ENCODE measurements around the gene MAP3K19.
"Not testable (repeated sequence)": the region's sequence is repeated elsewhere in the genome, so short reads cannot be mapped to it uniquely, and the experiment has no call there.

The MAP3K19 gene

DNA sequence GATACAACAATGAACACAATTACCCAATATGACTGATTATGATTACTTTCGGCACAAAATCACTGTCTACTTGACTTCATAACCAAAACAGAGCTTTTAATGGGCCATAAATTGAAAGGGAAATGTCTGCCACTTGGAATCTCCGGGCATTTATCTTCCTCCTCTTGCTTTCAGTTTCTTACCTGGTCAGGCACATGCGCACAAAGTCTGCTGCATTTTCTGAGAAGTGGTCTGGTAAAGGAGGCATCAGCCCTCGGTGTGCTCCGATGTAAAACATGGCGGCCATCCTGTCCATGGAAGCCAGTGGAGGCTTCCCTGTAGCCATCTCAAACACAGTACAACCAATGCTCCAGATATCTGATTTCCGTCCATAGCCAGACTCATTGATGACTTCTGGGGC lies 66.6 kb downstream of the MAP3K19 start:
- DNase-seq (ENCODE audit: low spot score), result no peak

DNA sequence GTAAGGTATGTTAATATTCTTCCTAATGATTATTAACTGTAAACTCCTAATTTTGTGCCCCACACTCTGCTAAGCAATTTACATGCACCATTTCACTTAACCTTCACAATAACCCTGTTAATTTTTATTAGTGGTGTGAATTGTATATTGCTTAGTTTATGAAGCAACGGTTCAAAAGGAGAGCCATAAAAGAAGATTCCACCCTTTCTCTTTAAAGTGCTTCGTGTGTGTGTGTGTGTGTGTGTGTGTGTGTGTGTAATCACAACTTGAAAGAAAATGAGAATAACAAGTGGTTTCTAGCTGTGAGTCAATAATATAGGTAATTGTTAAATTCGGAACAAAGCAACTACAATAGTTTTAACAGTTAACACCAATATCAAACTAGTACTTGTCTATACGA lies 68.0 kb downstream of the MAP3K19 start:
- DNase-seq (ENCODE audit: low spot score), result no peak

DNA sequence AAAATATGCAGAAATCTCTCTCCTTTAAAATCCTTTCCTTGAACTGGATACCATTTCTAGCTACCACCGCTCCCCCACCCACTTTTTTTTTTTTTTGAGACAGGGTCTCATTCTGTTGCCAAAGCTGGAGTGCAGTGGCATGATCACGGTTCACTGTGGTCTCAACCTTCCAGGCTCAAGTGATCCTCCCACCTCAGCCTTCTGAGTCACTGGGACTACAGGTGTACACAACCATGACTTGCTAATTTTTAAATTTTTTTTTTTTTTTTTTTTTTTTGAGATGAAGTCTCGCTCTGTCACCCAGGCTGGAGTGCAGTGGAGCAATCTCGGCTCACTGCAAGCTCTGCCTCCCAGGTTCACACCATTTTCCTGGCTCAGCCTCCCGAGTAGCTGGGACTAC lies 70.1 kb downstream of the MAP3K19 start:
- DNase-seq (ENCODE audit: low spot score), result not testable (repeated sequence)

DNA sequence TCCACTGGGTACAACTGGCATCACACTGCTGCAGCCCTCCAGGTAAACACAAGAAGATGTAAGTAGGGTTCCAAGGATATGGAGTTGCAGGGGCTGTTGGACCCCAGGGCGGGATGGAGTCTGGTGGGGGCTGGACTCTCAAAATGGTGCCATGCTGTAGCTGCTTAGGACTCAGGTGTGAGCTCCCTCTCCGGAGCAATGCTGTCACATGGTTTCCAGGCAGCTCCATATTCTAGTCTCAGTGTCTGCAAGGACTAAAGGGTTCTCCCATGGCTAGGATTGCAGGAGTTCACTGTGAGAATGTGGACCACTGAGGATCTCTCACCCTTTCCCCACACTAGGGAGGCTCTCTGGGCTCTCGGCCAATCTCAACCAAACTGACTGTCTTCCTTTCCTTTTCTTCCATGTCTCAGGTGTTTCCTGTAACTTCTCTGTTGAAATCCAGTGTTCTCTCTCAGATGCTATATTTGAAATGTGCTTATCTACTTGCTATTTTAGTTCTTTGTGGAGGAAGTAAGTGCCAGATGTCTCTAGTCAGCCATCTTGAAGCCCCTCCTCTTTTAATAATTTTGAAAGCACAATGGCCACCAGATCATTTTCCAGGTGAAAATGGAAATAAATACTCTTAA lies 71.1 kb downstream of the MAP3K19 start:
- DNase-seq (ENCODE audit: low spot score), result no peak

DNA sequence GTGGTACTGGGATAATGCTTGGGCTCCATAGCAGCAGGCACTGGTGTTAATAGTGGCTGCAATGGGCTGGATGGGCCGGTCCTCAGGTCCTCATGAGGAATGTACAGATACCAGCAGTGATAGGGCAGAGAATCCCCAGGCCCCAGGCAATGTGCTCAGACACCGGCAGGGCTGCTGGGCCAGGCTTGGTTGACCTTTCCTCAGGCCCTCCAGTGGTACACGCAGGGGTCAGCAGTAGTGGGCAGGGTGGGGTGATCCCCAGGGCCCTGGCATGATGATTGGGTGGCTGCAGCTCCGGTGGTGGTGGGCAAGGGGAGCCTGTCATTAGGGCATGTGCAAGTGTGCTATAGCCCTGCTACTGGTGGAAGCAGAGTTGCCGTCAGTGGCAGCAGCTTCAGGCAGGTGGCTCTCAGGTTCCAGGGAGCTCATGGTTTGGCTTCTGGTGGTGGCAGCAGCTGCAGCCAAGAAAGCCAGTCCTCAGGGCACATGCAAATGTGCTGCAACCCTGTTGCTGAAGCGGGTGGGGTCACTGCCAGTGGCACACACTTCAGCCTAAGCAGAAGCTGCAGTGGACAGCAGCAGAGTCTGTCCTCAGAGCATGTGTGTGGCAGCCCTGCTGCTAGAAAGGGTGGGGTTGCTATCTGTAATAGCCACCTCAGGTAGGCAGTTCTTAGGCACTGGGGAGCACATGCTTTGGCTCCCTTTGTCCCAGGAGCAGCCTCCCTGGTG lies 71.8 kb downstream of the MAP3K19 start:
- DNase-seq (ENCODE audit: low spot score), result no peak

DNA sequence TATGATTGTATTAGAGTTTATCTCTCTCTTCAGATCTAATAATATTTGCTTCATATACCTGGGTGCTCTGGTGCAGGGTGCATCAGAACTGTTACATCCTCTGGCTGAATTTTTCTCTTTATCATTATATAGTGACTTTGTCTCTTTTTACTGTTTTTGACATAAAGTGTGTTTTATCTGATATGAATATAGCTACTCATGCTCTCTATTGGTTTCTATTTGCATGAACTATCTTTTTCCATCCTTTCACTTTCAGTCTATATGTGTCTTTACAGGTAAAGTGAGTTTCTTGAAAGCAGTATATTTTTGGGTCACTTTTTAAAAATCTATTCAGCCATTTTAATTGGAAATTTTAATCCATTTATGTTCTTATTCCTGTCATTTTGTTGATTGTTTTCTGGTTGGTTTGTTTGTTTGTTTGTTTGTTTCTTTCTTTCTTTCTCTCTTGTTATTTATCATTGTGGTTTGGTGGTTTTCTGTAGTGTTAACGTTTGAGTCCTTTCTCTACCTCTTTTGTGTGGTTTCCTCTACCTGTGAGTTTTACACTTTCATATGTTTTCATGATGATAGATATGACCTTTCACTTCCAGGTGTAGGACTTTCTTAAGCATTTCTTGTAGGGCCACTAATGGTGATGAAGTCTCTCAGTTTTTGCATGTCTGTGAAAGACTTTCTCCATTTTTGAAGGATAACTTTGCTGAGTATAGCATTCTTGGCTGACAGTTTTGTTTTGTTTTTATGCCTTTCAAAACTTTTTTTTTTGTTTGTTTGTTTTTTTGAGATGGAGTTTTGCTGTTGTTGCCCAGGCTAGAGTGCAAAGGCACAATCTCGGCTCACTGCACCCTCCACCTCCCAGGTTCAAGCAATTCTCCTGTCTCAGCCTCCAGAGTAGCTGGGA lies 73.8 kb downstream of the MAP3K19 start:
- no peak for DNase-seq (ENCODE audit: low spot score)

DNA sequence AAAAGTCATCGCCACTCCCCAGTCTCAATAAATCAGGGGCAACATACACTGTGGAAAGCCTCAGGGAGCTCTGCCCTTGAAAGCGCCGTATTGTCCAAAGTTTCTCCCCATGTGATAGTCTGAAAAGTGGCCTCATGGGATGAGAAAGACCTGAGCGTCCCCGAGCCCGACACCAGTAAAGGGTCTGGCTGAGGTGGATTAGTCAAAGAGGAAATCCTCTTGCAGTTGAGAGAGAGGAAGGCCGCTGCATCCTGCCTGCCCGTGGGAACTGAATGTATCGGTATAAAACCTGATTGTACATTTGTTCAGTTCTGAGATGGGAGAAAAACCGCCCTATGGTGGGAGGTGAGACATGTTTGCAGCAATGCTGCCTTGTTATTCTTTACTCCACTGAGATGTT lies 80.1 kb downstream of the MAP3K19 start:
- not testable (repeated sequence) for DNase-seq (ENCODE audit: low spot score)

DNA sequence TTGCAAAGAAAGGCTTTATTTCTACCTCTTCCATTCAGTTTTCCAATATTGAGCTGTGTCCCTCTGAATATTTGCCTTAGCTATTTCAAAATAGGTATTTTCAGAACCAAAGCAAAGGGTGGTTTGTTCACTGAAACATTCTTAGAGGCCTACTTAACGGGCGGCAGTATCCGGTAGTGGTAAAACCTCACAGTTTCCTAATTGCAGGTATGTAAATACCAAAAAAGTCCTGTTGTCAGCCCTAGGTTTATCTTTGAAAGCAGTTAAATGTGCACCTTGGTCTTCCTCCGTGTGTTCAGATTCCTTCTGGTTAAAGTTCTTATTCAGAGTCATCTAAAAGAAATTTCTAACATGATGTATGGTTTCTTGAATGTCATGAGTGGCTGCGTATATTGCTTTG lies 89.8 kb downstream of the MAP3K19 start:
- DNase-seq (ENCODE audit: low spot score), result no peak

DNA sequence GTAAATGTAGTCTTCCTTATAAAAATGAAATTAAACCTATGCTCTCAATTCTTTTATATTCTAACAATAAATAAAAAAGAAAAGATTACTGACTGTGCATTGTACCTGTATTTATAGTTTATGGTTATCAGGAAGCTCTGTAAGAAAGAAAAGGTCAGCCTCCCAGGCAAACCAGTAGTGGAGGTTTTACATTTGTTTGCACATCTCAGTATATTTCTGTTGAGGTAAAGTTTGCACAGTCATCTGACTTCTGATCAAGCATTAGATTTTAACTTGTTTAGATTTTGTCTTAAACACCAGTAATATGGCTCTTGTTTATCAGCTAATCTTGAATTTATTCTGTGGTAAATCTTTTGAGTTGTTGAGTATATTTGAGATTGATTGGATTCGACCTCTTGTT lies 91.5 kb downstream of the MAP3K19 start:
- no peak for DNase-seq (ENCODE audit: low spot score)

DNA sequence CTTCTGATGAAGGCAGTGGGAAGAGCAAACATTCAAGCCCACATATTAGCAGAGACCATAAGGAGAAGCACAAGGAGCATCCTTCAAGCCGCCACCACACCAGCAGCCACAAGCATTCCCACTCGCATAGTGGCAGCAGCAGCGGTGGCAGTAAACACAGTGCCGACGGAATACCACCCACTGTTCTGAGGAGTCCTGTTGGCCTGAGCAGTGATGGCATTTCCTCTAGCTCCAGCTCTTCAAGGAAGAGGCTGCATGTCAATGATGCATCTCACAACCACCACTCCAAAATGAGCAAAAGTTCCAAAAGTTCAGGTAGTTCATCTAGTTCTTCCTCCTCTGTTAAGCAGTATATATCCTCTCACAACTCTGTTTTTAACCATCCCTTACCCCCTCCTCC lies 93.2 kb downstream of the MAP3K19 start:
- DNase-seq (ENCODE audit: low spot score), result no peak

DNA sequence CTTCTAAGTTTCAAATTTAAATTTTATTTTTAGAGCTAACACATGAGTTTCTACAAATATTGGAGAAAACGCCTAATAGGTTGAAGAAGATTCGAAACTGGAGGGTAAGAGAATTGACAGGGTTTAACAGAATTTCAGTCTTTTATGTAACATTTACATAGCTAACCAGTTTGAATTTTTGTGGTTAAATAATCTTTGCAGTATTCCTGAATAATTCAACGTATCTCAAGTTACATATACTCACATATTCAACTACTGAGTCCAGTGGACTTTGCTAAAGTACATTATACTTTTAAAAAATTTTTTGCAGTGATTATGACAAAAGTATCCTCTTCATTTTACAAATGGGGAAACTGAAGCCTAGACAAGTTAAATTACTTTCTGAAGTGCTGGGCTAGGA lies 94.6 kb downstream of the MAP3K19 start:
- no peak for DNase-seq (ENCODE audit: low spot score)

DNA sequence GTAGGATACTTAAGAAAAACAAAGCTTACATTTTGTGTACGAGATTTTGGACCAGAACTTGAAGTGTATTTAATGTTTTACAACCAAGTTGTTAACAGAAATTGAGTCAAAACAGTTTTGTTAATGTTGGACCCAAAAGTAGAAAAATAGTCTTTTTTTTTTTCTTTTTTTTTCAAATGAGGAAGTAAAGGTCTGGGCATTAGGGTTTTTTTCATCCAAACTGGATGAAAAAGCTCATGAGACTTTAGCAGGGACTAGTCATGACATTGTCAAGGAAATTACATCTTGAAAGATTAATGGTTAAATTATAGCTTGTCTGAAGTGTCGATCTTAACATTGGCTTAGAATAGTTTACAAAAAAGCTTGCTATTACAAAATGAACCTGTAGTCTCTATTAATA lies 96.4 kb downstream of the MAP3K19 start:
- no peak for DNase-seq (ENCODE audit: low spot score)

DNA sequence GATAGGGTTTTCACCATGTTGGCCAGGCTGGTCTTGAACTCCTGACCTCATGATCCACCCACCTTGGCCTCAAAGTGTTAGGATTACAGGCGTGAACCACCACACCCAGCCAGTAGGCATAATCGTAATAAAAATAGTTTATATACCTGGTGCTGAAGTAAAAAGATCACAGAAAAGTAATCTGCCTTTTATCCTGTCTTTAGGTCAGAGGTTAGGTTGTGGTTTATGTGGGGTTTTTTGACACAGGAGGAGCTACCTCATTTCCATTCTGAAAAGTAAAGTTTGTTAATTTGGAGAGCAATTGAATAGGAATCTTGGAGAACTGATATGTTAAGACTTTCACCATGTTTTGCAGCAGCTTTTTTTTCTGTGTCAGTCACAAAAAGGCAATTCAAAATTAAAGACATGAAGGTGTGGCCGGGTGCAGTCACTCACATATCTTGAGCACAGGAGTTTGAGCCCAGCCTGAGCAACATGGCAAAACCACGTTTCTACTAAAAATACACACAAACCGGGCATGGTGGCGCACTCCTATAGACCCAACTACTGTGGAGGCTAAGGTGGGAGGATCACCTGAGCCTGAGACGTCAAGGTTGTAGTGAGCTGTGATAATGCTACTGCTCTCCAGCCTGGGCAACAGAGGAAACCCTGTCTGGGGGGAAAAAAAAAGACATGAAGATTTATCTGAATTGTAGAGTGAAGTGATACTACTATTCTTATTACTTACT lies 97.1 kb downstream of the MAP3K19 start:
- DNase-seq (ENCODE audit: low spot score), result no peak

DNA sequence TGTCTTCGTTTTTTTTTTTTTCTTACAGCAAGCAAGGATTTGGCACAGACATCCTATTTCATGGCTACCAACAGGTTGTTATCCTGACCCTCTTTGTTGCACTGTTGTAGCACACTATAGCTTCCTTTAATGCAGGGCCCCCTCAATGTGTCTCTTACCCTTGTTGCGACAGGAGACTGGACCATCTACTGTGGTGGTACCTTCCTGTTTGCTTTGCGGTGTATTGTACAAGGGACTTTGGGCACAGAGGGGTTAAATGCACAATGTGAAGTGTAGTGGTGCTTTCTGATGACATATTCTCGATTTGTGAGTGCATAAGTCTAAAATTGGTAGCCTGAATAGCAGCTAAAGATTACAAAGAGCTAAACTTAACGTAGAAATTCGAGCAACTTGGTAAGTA lies 101.2 kb downstream of the MAP3K19 start:
- no peak for DNase-seq (ENCODE audit: low spot score)

DNA sequence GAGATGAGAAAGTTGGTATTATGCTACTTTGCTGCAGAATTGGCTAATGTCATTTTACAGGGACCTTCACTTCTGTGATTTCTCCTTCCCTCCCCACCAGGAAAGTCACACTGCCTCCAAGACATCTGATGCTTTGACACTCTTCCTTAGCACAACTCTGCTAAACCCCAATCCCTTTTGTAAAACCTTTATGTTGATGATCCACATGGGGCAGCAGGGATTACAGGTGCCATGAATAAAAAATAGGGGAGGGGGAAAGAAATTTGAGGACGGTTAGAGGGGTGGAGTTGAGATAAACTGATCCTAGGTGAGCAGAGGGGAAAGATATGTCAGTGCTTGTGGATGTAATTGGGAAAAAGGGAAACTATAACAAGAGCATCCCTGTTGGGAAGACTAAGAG lies 102.3 kb downstream of the MAP3K19 start:
- DNase-seq (ENCODE audit: low spot score), result no peak

DNA sequence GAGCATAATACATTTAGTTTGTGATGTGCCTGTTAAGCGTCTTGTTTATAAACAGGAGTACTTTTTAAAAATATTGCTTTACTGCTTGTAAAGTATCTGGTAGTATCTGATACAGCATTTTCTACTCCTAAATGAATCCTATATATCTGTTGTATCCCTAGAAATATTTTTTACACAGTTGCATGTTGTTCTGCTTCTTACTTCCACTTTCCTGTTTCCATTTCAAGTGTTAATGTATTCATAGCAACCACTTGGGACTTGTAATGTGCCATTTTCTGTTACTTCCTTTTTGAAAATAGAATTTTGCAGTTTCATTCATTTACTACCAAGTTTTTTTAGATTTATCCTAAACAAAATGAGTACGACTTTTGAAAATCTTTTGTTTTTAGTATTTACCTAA lies 103.7 kb downstream of the MAP3K19 start:
- no peak for DNase-seq (ENCODE audit: low spot score)

DNA sequence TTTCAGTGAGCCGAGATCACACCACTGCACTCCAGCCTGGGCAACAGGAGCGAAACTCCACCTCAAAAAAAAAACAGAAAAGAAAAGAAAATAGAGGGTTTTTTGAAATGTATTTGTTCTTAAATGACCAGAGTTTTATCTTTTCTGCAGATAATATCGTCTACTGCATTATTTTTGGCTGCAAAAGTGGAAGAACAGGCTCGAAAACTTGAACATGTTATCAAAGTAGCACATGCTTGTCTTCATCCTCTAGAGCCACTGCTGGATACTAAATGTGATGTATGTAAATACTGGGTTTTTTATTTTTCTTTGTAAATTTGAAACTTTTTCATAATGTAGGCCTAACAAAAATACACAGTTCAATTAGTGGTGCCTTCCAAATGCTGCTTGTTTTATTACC lies 110.6 kb downstream of the MAP3K19 start:
- no peak for DNase-seq (ENCODE audit: low spot score)

DNA sequence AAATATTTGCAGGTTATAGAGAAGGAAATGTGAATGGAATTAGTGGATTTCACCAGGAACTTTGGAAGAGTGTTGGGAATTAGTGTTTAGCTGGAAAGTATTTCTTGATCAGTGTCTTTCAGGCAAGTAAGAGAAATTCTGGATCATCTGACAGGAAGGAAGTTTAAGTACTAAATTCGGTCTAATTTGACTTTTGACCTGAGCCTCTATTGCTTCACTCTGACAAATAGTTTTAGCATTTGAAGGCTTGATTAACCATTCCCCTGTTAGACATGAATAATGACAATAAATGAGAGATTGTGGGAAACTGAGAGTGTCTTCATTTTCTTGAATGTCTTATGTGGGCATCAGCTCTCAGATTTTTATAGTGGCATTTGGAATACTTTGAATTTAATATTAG lies 112.6 kb downstream of the MAP3K19 start:
- DNase-seq (ENCODE audit: low spot score), result no peak

DNA sequence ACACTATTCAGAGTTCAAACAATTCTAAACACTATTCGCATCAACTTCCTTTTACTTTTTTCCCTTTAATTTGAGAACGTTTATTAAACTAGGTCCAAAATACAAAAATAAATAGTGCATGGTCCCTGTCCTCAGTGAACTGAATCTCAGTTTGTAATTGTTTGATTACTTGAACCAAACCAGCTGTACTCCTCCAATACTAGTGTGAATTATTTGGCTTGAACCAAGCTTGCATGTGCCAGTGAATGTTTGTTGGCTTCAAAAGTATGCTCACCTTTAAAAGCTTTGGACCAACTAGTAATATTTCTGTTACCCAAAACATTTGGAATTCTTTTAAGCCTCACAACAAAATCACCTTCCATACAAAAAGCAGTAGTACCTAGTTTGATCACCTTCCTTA lies 113.1 kb downstream of the MAP3K19 start:
- no peak for DNase-seq (ENCODE audit: low spot score)

DNA sequence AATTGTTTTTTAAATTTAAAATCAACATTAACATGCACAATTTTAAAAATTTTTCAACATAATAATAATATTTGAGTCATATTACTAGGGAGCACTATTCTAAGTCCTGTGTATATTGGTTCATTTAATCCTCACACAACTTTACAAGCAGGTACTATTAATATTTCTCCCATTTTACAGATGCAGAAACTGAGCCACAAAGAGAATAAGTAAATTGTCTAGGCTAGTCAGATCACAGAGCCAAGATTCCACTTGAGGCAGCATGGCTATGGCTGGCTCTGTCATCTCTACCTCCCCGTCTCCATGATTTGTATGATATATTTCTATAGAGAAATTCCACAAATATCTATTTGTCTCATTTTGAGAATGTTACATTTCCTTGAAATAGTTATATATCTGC lies 113.5 kb downstream of the MAP3K19 start:
- no peak for DNase-seq (ENCODE audit: low spot score)

DNA sequence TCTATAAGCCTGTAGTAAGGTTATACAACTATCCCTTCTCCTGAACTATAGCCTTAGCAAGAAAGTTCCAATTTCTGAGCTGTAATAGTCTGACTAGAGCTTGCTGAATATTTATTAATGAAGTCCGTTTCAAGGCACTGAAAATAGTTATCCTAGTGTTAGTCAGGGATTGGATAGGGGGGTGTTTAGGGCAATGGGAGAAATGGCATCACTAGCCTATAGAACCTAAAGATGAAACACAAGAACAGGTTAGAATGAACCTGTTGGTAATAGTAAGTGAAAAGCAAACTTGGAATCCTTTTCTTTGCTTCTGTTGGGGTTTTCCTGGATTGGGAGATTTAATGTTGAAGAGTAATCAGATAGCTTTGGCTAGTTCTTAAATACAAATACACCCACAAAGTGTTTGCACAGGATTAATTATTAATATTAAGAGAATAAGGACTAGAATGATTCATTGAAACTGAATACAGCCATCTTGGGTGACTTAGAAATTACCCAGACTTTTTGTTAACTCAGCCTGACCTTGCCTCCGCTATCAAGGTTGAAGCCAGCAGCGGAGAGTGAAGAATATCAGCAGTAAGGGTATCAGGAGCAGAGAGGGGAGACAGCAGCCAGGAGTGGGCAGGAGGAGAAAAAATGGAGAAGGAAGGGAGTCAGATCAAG lies 114.3 kb downstream of the MAP3K19 start:
- no peak for DNase-seq (ENCODE audit: low spot score)

DNA sequence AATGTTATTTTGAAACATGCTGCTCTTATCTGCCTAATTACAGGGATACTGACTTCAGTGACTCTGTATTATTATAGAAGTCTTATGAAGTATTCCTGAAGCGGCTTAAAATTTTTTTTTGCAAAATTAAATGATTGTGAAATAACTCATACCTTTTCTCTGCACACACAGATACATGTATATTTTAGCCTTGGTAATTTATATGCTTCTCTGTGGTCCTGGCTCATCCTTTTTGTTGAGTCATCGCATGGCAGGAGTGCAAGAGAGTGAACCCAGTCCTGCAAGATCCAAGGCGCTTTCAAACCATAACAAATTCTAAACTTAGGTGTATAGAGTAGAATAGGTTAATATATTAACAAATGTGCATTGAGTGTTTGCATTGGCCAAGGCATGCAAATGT lies 120.1 kb downstream of the MAP3K19 start:
- DNase-seq (ENCODE audit: low spot score), result no peak

Data from HuH-7 (cell line).